Measurements from ENCODE around the gene ARVCF. TPM values are rescaled to one million over a fixed set of nuclear protein-coding genes. Genes with fewer than 3 reads are reported as not detected.
A peak's percentile ranks its signal among the peaks of the same experiment; 100 is the strongest.

Gene ARVCF
- total and polyA plus RNA-seq, 2 of the 8 experiments (the other 6 are each of a cell fraction or from before 2014, with no cell fraction given): 31.0 to 43.2 TPM

- Histone ChIP-seq H4K91ac (replicated peaks; ENCODE audit: insufficient read length, low read length) (no peak overlapping the region), H3K79me2 (ENCODE audit: control insufficient read depth in 1 of 2, insufficient read depth in 2 of 2, low read length in 2 of 2) (no peaks in the 10 kb centered on the region), H3K36me3 (ENCODE audit: control insufficient read depth in 2 of 4, insufficient read depth in 4 of 4, low read length in 3 of 4) (no peaks in the 10 kb centered on the region), H3K56ac (replicated peaks; ENCODE audit: insufficient read length, low read depth, low read length) (peak overlapping the region; percentile 21), H2AK5ac (ENCODE audit: low read depth, low read length) (no peak overlapping the region), H3K4me2 (ENCODE audit: insufficient read depth in 1 of 2, low read depth in 2 of 2, low read length in 2 of 2) (no peak overlapping the region), H3K9ac (replicated peaks in 1 of 4; ENCODE audit: extremely low read depth in 1 of 4, low read depth in 3 of 4, low read length in 3 of 4) (no peak overlapping the region), H2BK120ac (replicated peaks; ENCODE audit: low read depth, low read length) (no peak overlapping the region), H4K8ac (ENCODE audit: extremely low read depth, insufficient read depth, low read length) (no peak overlapping the region), H2AFZ (ENCODE audit: low read length) (no peak overlapping the region), H3K9me3 (ENCODE audit: insufficient read depth in 2 of 2, low read depth in 1 of 2, low read length in 1 of 2) (no peaks in the 10 kb centered on the region), H3K27ac (ENCODE audit: low read depth, low read length) (no peak overlapping the region), H3K23ac (ENCODE audit: insufficient read length) (no peak overlapping the region), H2BK5ac (ENCODE audit: low read depth, low read length) (no peak overlapping the region), H3K27me3 (replicated peaks in 1 of 4; ENCODE audit: control insufficient read depth in 3 of 4, extremely low read depth in 1 of 4, insufficient read depth in 3 of 4, low read length in 3 of 4) (no peaks in the 10 kb centered on the region), H2BK15ac (ENCODE audit: low read length) (no peak overlapping the region), H3K4me1 (replicated peaks in 1 of 4; ENCODE audit: control insufficient read depth in 3 of 4, insufficient read depth in 4 of 4, low read length in 3 of 4) (no peaks in the 10 kb centered on the region), H3K4me3 (ENCODE audit: extremely low read depth in 1 of 4, insufficient read depth in 2 of 4, low read depth in 3 of 4, low read length in 4 of 4) (no peak overlapping the region), H3K18ac (ENCODE audit: extremely low read depth, low read length) (no peak overlapping the region), H2BK20ac (ENCODE audit: low read length) (no peak overlapping the region), H3K4ac (replicated peaks; ENCODE audit: insufficient read length, low read depth, low read length) (no peak overlapping the region), H2BK12ac (ENCODE audit: low read depth, low read length) (no peak overlapping the region), H3K79me1 (ENCODE audit: low read depth, low read length) (no peaks in the 10 kb centered on the region), H4K20me1 (replicated peaks in 1 of 2; ENCODE audit: control insufficient read depth in 1 of 2, insufficient read depth in 2 of 2, low read length in 2 of 2) (peaks cover 0 to 3% of the 10 kb centered on the region in 2 experiments), H4K5ac (ENCODE audit: insufficient read length, low read depth, low read length) (no peak overlapping the region), H3K23me2 (ENCODE audit: low read depth, low read length) (no peaks in the 10 kb centered on the region), H3K14ac (ENCODE audit: insufficient read length) (no peak overlapping the region)
- FAIRE-seq: no peak
- ChIA-PET CTCF (ENCODE audit: partially characterized antibody) (interaction anchor here (0.9 to 1.3 kb wide), 3 partner anchors 16 to 31 kb away, joined by 3 to 4 read pairs (median 3); no protein-coding TSS in a partner anchor), POLR2A (ENCODE audit: partially characterized antibody) (no interaction called here)
- 86% methylated on average over 3 of the region's 3 CpGs; no CpG with 5 or more reads in 1 of the 2 experiments for WGBS, 2 experiments (ENCODE audit: extremely low coverage in 1 of 2, insufficient coverage in 1 of 2, insufficient read length in 1 of 2, insufficient replicate concordance in 2 of 2, low coverage in 1 of 2, low lambda C conversion rate in 2 of 2, missing lambda C conversion rate in 1 of 2)
- DNase-seq (ENCODE audit: low read depth in 1 of 2, low spot score in 2 of 2): no peak
Measured at GRCh38 chr22:20037419-20037818, 20.8 kb upstream of the ARVCF start.
